Keratinocyte (primary cell): ENCODE results near the gene MED12L.

ENCODE experiments used
- CTCF ChIP-seq, 3 experiments: IDR thresholded peaks in 1 of 3; conservative IDR thresholded peaks in 1 of 3; optimal IDR thresholded peaks in 1 of 3; 2 replicates in 2 of 3; 3 replicates in 1 of 3; pipeline versions ENCODE3 to v1.5.1; 2011; ENCODE audit warnings: low read length in 3 of 3, mild to moderate bottlenecking in 3 of 3, moderate library complexity in 2 of 3, control low read depth in 1 of 3, inconsistent platforms in 1 of 3; ENCODE audit not compliant: insufficient read depth in 2 of 3; ENCODE audit errors: extremely low read depth in 1 of 3
- EZH2 ChIP-seq: IDR thresholded peaks from one replicate; pipeline ENCODE4 v1.6.1; 2012; ENCODE audit warnings: inconsistent platforms, mild to moderate bottlenecking, low read length, moderate library complexity

DNA sequence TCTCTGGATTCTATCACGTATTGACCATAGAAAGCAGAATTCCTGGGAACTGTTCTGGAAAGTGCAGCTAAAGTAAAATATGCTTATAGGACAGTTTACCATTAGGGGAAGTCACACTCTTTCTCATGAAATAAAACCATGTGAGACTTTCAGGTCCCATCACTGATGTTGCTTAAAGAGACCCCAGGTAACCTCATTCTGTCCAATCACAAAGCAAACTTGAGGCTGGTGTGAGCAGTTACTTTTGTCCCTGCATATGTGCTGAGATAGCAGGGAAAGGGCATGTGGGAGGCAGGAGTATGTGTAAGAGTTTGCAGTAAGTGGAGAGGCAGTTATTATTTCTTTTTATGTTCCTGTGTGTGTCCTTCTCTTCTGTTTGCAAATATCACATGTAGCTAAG lies 215.1 kb downstream of the MED12L start:
- TF ChIP-seq EZH2 (no peak), CTCF (optimal IDR thresholded peaks at IDR 0.05 in 1 of 3, IDR thresholded peaks at IDR 0.05 in 1 of 3, conservative IDR thresholded peaks at IDR 0.05 in 1 of 3; ENCODE audit: extremely low read depth in 1 of 3, insufficient read depth in 2 of 3, low read length in 3 of 3) (no peak)
